ENCODE results near the gene DPH1.
"Not testable (repeated sequence)": the region's sequence is repeated elsewhere in the genome, so short reads cannot be mapped to it uniquely, and the experiment has no call there.

The DPH1 gene

GRCh38 chr17:2008332-2009126 lies 21.4 kb upstream of the DPH1 start:
- peaks cover 15% of the 10 kb centered on the region for H3K4me1 ChIP-seq (ENCODE audit: control insufficient read depth, insufficient read depth, low read length)
- 91 to 92% methylated on average over 15 of the region's 15 CpGs for WGBS, 2 experiments
- no peak overlapping the region for H3K27ac ChIP-seq (ENCODE audit: insufficient read depth, low read depth, low read length, poor library complexity, severe bottlenecking)
- no peaks in the 10 kb centered on the region for H3K36me3 ChIP-seq (ENCODE audit: control insufficient read depth, insufficient read depth, low read length)
- H3K27me3 ChIP-seq (ENCODE audit: control insufficient read depth, insufficient read depth, low read length, poor library complexity, severe bottlenecking) = no peaks in the 10 kb centered on the region
- no peaks in the 10 kb centered on the region for H3K9me3 ChIP-seq (ENCODE audit: control insufficient read depth, low read length)
- H3K4me3 ChIP-seq (ENCODE audit: insufficient read depth, low read depth, low read length) = no peak overlapping the region

DNA sequence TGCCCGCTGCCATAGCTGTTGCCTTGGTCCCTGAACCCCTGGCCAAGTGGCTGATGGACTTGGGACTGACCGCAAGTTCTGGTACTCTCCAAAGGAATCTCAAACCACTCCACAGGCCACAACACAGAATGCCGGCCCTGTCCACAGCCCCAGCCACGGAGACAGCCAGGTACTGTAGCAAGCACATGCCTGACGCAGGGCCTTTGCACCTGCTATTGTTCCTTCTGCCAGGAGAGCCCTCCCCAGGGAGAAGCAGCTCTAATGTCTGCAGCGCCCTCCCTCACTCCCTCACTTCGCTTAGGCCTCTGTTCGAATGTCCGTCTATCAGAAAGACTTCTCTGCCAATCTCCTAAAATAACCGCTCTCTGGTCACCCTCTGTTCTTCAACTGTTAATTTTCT lies 20.2 kb upstream of the DPH1 start:
- Histone ChIP-seq H3K4me1 (ENCODE audit: control insufficient read depth, insufficient read depth, low read length) (peaks cover 15% of the 10 kb centered on the region), H3K27ac (ENCODE audit: insufficient read depth, low read depth, low read length, poor library complexity, severe bottlenecking) (no peak overlapping the region), H3K9me3 (ENCODE audit: control insufficient read depth, low read length) (no peaks in the 10 kb centered on the region), H3K36me3 (ENCODE audit: control insufficient read depth, insufficient read depth, low read length) (no peaks in the 10 kb centered on the region), H3K4me3 (ENCODE audit: insufficient read depth, low read depth, low read length) (no peak overlapping the region), H3K27me3 (ENCODE audit: control insufficient read depth, insufficient read depth, low read length, poor library complexity, severe bottlenecking) (no peaks in the 10 kb centered on the region)
- WGBS, 2 experiments = 94 to 95% methylated on average over 10 of the region's 10 CpGs

DNA sequence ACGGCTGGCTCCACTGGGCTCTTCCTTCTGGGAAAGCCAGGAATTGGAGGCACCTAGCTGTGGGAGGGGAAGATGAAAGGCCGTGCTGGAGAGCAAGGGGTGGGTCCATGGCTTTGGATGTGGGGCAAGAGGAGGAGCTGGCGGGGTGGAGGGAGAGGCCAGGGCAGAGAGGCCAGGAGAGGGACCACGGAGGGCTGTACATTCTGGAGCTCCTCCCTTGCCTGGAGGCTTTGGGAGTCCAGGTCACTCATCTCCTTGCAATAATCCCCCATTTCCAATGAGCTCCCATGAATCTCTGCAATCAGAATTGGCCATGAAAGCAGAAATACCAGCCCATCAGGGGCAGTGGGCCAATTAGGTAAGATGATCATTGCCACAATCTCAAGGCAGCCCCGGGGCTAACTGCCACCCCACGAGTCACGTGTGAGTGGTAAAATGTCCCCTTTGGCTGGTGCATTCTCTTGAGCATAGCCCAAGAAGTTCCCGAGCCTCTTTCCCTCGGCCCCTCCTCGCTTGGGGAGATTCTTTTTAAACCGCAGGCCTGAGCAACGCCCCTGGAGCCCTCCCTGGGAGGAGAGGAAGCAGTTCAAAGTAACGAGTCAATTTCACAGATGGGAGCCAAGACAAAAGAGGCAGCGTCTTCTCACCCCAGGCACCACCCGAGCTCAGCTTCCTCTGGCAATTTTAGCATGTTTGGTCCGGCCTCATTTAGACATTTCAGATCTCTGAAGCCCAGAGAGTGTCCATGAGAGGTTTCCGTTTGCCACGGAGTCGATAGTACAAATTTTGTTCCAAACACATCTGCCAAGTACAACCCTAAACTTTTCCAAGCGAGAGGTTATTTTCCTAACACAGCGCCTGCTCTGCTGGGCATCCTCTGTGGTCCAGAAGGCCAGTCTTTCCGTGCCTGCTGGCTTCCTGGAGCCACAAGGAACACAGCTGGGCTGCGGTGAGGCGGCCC lies 18.3 kb upstream of the DPH1 start:
- no peaks in the 10 kb centered on the region for H3K36me3 ChIP-seq (ENCODE audit: control insufficient read depth, insufficient read depth, low read length)
- no peak overlapping the region for H3K4me3 ChIP-seq (ENCODE audit: insufficient read depth, low read depth, low read length)
- H3K27ac ChIP-seq (ENCODE audit: insufficient read depth, low read depth, low read length, poor library complexity, severe bottlenecking) = no peak overlapping the region
- H3K27me3 ChIP-seq (ENCODE audit: control insufficient read depth, insufficient read depth, low read length, poor library complexity, severe bottlenecking) = no peaks in the 10 kb centered on the region
- peaks cover 15% of the 10 kb centered on the region for H3K4me1 ChIP-seq (ENCODE audit: control insufficient read depth, insufficient read depth, low read length)
- WGBS, 2 experiments = 23 to 26% methylated on average over 24 of the region's 24 CpGs
- H3K9me3 ChIP-seq (ENCODE audit: control insufficient read depth, low read length) = no peaks in the 10 kb centered on the region

- Histone ChIP-seq H3K27ac (ENCODE audit: insufficient read depth, low read depth, low read length, poor library complexity, severe bottlenecking) (no peak overlapping the region), H3K4me3 (ENCODE audit: insufficient read depth, low read depth, low read length) (no peak overlapping the region), H3K36me3 (ENCODE audit: control insufficient read depth, insufficient read depth, low read length) (no peaks in the 10 kb centered on the region), H3K4me1 (ENCODE audit: control insufficient read depth, insufficient read depth, low read length) (peaks cover 15% of the 10 kb centered on the region), H3K9me3 (ENCODE audit: control insufficient read depth, low read length) (no peaks in the 10 kb centered on the region), H3K27me3 (ENCODE audit: control insufficient read depth, insufficient read depth, low read length, poor library complexity, severe bottlenecking) (no peaks in the 10 kb centered on the region)
- 91 to 92% methylated on average over 3 of the region's 4 CpGs for WGBS, 2 experiments
These were observed 17.5 kb upstream of the DPH1 start for GRCh38 chr17:2012499-2012898.

GRCh38 chr17:2013220-2013993 lies 16.5 kb upstream of the DPH1 start:
- H3K4me3 ChIP-seq (ENCODE audit: insufficient read depth, low read depth, low read length); H3K9me3 ChIP-seq (ENCODE audit: control insufficient read depth, low read length); H3K36me3 ChIP-seq (ENCODE audit: control insufficient read depth, insufficient read depth, low read length); H3K27me3 ChIP-seq (ENCODE audit: control insufficient read depth, insufficient read depth, low read length, poor library complexity, severe bottlenecking); H3K27ac ChIP-seq (ENCODE audit: insufficient read depth, low read depth, low read length, poor library complexity, severe bottlenecking): not testable (repeated sequence)
- 84 to 88% methylated on average over 6 of the region's 6 CpGs for WGBS, 2 experiments
- peaks cover 16% of the 10 kb centered on the region for H3K4me1 ChIP-seq (ENCODE audit: control insufficient read depth, insufficient read depth, low read length)

DNA sequence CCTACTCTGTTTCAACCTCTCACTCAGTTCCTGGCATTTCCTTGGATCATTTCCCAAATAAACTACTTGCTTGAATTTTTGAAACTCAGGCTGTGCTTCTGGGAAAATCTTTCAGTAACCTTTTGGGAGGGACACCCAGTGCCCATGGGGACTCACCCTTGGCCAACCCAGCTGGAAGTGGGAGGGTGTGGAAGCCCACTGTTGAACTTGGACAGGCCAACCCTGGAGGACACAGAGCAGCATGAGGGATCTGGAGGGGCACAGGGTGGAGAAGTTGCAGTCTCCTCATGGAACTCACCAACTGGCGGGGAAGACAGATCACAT lies 16.0 kb upstream of the DPH1 start:
- Histone ChIP-seq H3K27ac (ENCODE audit: insufficient read depth, low read depth, low read length, poor library complexity, severe bottlenecking) (no peak overlapping the region), H3K4me1 (ENCODE audit: control insufficient read depth, insufficient read depth, low read length) (peaks cover 19% of the 10 kb centered on the region), H3K36me3 (ENCODE audit: control insufficient read depth, insufficient read depth, low read length) (no peaks in the 10 kb centered on the region), H3K27me3 (ENCODE audit: control insufficient read depth, insufficient read depth, low read length, poor library complexity, severe bottlenecking) (peaks cover 2% of the 10 kb centered on the region), H3K4me3 (ENCODE audit: insufficient read depth, low read depth, low read length) (no peak overlapping the region), H3K9me3 (ENCODE audit: control insufficient read depth, low read length) (no peaks in the 10 kb centered on the region)
- WGBS, 2 experiments = 98 to 100% methylated on average over 1 of the region's 1 CpG

GRCh38 chr17:2015314-2015713 lies 14.6 kb upstream of the DPH1 start:
- 95% methylated on average over 14 of the region's 14 CpGs for WGBS, 2 experiments
- H3K4me3 ChIP-seq (ENCODE audit: insufficient read depth, low read depth, low read length) = no peak overlapping the region
- H3K27me3 ChIP-seq (ENCODE audit: control insufficient read depth, insufficient read depth, low read length, poor library complexity, severe bottlenecking) = peaks cover 15% of the 10 kb centered on the region
- H3K36me3 ChIP-seq (ENCODE audit: control insufficient read depth, insufficient read depth, low read length) = no peaks in the 10 kb centered on the region
- H3K9me3 ChIP-seq (ENCODE audit: control insufficient read depth, low read length) = no peaks in the 10 kb centered on the region
- H3K4me1 ChIP-seq (ENCODE audit: control insufficient read depth, insufficient read depth, low read length) = peaks cover 19% of the 10 kb centered on the region
- H3K27ac ChIP-seq (ENCODE audit: insufficient read depth, low read depth, low read length, poor library complexity, severe bottlenecking) = no peak overlapping the region

DNA sequence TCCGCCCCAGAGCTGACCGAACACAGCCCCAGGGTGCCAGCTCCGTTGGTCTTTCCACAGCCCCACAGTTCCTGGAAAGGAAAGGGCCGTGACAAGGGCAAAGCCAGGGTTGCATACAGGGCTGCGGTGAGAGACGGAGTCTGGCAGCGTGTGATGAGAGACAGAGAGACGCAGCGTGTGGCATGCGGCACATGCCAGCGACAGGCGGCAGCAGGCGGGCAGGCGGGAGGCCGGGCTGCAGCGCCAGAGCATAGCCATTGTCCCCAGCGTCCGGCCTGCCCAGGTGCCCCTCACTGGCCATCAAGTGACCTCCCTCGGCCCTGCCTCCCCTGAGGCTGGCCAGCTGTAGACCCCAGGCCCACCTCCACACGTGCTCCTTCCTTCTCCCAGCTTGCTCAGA lies 13.5 kb upstream of the DPH1 start:
- peaks cover 18% of the 10 kb centered on the region for H3K27me3 ChIP-seq (ENCODE audit: control insufficient read depth, insufficient read depth, low read length, poor library complexity, severe bottlenecking)
- peaks cover 19% of the 10 kb centered on the region for H3K4me1 ChIP-seq (ENCODE audit: control insufficient read depth, insufficient read depth, low read length)
- WGBS, 2 experiments = 90% methylated on average over 20 of the region's 20 CpGs
- no peaks in the 10 kb centered on the region for H3K9me3 ChIP-seq (ENCODE audit: control insufficient read depth, low read length)
- H3K36me3 ChIP-seq (ENCODE audit: control insufficient read depth, insufficient read depth, low read length) = no peaks in the 10 kb centered on the region
- H3K4me3 ChIP-seq (ENCODE audit: insufficient read depth, low read depth, low read length) = no peak overlapping the region
- no peak overlapping the region for H3K27ac ChIP-seq (ENCODE audit: insufficient read depth, low read depth, low read length, poor library complexity, severe bottlenecking)

GRCh38 chr17:2017274-2017941 lies 12.5 kb upstream of the DPH1 start:
- 92% methylated on average over 19 of the region's 19 CpGs for WGBS, 2 experiments
- H3K27ac ChIP-seq (ENCODE audit: insufficient read depth, low read depth, low read length, poor library complexity, severe bottlenecking) = no peak overlapping the region
- no peak overlapping the region for H3K4me3 ChIP-seq (ENCODE audit: insufficient read depth, low read depth, low read length)
- no peaks in the 10 kb centered on the region for H3K9me3 ChIP-seq (ENCODE audit: control insufficient read depth, low read length)
- peaks cover 19% of the 10 kb centered on the region for H3K27me3 ChIP-seq (ENCODE audit: control insufficient read depth, insufficient read depth, low read length, poor library complexity, severe bottlenecking)
- H3K4me1 ChIP-seq (ENCODE audit: control insufficient read depth, insufficient read depth, low read length) = peaks cover 10% of the 10 kb centered on the region
- H3K36me3 ChIP-seq (ENCODE audit: control insufficient read depth, insufficient read depth, low read length) = no peaks in the 10 kb centered on the region

Data from ectodermal cell (in vitro differentiated cells).